ENCODE measurements around the gene TPST2.
A peak's percentile ranks its signal among the peaks of the same experiment; 100 is the strongest.

The TPST2 gene

DNA sequence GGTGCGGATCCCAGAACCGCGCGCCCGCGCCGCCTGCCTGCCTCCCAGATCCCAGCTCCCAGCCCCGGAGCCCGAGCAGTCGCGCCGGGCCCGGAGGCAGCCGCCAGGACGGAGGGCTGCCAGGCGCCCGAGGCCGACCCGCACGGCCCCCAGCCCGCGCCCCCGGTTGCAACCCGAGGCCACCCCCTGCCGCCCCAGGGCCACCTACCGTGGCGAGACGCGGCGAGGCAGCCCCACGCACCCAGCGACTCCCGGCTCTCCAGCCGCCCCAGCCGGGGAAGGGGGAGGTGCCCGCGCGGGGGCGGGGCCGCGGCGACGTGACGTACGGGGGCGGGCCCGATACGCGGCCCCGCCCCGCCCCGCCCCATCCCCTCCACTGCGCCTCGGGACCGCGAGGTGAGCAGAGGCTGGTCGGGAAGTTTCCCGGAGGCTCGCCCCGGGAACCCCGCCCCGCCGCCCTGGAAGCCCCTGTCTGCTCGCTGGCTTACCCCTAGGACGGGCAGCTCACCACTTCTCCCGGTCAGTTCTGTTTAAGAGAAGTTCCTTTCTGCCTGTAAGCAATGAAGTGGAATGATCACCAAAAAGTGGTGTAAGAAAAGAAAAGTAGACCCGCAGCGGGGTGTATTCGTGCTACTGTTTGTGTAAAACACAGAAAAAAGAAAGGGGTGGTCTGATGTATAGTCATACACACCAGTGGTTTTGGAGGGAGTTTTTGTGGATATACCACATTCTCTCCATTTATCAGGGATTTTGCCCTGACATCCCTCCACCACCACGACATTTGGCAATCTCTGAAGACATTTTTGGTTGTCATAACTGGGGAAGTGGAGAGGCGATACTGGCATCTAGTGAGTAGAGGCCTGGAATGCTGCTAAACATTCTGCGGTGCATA is at the start of gene TPST2:
TSS of gene TPST2 (minus strand) at position 288 of the 892 bp plus-strand sequence. CDS start 48,502 bp downstream, outside the sequence.
- no peak for TF ChIP-seq EZH2phosphoT487 (IDR thresholded peaks at IDR 0.05; ENCODE audit: low read depth)
- TF ChIP-seq, protein P1, sequence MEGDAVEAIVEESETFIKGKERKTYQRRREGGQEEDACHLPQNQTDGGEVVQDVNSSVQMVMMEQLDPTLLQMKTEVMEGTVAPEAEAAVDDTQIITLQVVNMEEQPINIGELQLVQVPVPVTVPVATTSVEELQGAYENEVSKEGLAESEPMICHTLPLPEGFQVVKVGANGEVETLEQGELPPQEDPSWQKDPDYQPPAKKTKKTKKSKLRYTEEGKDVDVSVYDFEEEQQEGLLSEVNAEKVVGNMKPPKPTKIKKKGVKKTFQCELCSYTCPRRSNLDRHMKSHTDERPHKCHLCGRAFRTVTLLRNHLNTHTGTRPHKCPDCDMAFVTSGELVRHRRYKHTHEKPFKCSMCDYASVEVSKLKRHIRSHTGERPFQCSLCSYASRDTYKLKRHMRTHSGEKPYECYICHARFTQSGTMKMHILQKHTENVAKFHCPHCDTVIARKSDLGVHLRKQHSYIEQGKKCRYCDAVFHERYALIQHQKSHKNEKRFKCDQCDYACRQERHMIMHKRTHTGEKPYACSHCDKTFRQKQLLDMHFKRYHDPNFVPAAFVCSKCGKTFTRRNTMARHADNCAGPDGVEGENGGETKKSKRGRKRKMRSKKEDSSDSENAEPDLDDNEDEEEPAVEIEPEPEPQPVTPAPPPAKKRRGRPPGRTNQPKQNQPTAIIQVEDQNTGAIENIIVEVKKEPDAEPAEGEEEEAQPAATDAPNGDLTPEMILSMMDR (IDR thresholded peaks at IDR 0.05; ENCODE audit: low read depth, low read length), result no peak
- H3K9ac ChIP-seq (ENCODE audit: low read length), result peak within 1 kb of the TSS; percentile 82
- peaks cover 9% of the 10 kb centered on the region for H3K4me1 ChIP-seq (ENCODE audit: low read length)
- H3K9me3 ChIP-seq (ENCODE audit: insufficient read depth, low read length), result 0 out of 2 replicates have a peak, but pooled peaks cover 6% of the 10 kb centered on the region
- peak within 1 kb of the TSS; percentile 92 for H3K4me3 ChIP-seq (ENCODE audit: low read length)
- no peaks in the 10 kb centered on the region for H3K79me2 ChIP-seq (ENCODE audit: low read length)
- H3K27me3 ChIP-seq (ENCODE audit: low read depth, low read length), result peaks cover 23% of the 10 kb centered on the region
- peak within 1 kb of the TSS; percentile 94 for H2AFZ ChIP-seq (ENCODE audit: low read depth, low read length)
- H4K20me1 ChIP-seq (ENCODE audit: insufficient read depth, low read length), result no peaks in the 10 kb centered on the region
- H3K4me2 ChIP-seq (ENCODE audit: low read length), result peak within 1 kb of the TSS; percentile 97
- H3K27ac ChIP-seq (ENCODE audit: low read length), result no peak within 1 kb of the TSS
- peaks cover 6% of the 10 kb centered on the region for H3K36me3 ChIP-seq (replicated peaks; ENCODE audit: low read depth, low read length)

- TF ChIP-seq, protein P1 (IDR thresholded peaks at IDR 0.05; ENCODE audit: low read depth, low read length), result no peak
- Histone ChIP-seq H3K27ac (ENCODE audit: low read length) (no peak overlapping the region), H3K4me1 (ENCODE audit: low read length) (no peaks in the 10 kb centered on the region), H2AFZ (ENCODE audit: low read depth, low read length) (no peak overlapping the region), H4K20me1 (ENCODE audit: insufficient read depth, low read length) (no peaks in the 10 kb centered on the region), H3K4me3 (ENCODE audit: low read length) (no peak overlapping the region), H3K36me3 (replicated peaks; ENCODE audit: low read depth, low read length) (no peaks in the 10 kb centered on the region), H3K9ac (ENCODE audit: low read length) (no peak overlapping the region), H3K79me2 (ENCODE audit: low read length) (no peaks in the 10 kb centered on the region), H3K9me3 (ENCODE audit: insufficient read depth, low read length) (no peaks in the 10 kb centered on the region), H3K4me2 (ENCODE audit: low read length) (no peak overlapping the region), H3K27me3 (ENCODE audit: low read depth, low read length) (peaks cover 12% of the 10 kb centered on the region)
Observed at GRCh38 chr22:26636296-26636695, 46.4 kb upstream of the TPST2 start.

GRCh38 chr22:26635117-26635516 is 45.2 kb upstream of the TPST2 start:
- TF ChIP-seq EZH2phosphoT487 (IDR thresholded peaks at IDR 0.05; ENCODE audit: low read depth), result no peak
- TF ChIP-seq, protein P1 (IDR thresholded peaks at IDR 0.05; ENCODE audit: low read depth, low read length), result no peak
- Histone ChIP-seq H3K9me3 (ENCODE audit: insufficient read depth, low read length) (no peaks in the 10 kb centered on the region), H2AFZ (ENCODE audit: low read depth, low read length) (no peak overlapping the region), H3K27ac (ENCODE audit: low read length) (no peak overlapping the region), H3K79me2 (ENCODE audit: low read length) (no peaks in the 10 kb centered on the region), H3K36me3 (replicated peaks; ENCODE audit: low read depth, low read length) (no peaks in the 10 kb centered on the region), H3K9ac (ENCODE audit: low read length) (no peak overlapping the region), H3K27me3 (ENCODE audit: low read depth, low read length) (peaks cover 12% of the 10 kb centered on the region), H3K4me2 (ENCODE audit: low read length) (no peak overlapping the region), H3K4me1 (ENCODE audit: low read length) (no peaks in the 10 kb centered on the region), H4K20me1 (ENCODE audit: insufficient read depth, low read length) (no peaks in the 10 kb centered on the region), H3K4me3 (ENCODE audit: low read length) (no peak overlapping the region)

- no peak overlapping the region for H3K9ac ChIP-seq (ENCODE audit: low read length)
- no peaks in the 10 kb centered on the region for H4K20me1 ChIP-seq (ENCODE audit: insufficient read depth, low read length)
- no peaks in the 10 kb centered on the region for H3K9me3 ChIP-seq (ENCODE audit: insufficient read depth, low read length)
- H3K79me2 ChIP-seq (ENCODE audit: low read length), result no peaks in the 10 kb centered on the region
- no peak for TF ChIP-seq EZH2phosphoT487 (IDR thresholded peaks at IDR 0.05; ENCODE audit: low read depth)
- TF ChIP-seq, protein P1 (IDR thresholded peaks at IDR 0.05; ENCODE audit: low read depth, low read length), result no peak
- H3K4me2 ChIP-seq (ENCODE audit: low read length), result no peak overlapping the region
- H3K27me3 ChIP-seq (ENCODE audit: low read depth, low read length), result peaks cover 12% of the 10 kb centered on the region
- no peaks in the 10 kb centered on the region for H3K4me1 ChIP-seq (ENCODE audit: low read length)
- H3K36me3 ChIP-seq (replicated peaks; ENCODE audit: low read depth, low read length), result no peaks in the 10 kb centered on the region
- H3K4me3 ChIP-seq (ENCODE audit: low read length), result no peak overlapping the region
- H3K27ac ChIP-seq (ENCODE audit: low read length), result no peak overlapping the region
- H2AFZ ChIP-seq (ENCODE audit: low read depth, low read length), result no peak overlapping the region
Observed at GRCh38 chr22:26634189-26634588, 44.3 kb upstream of the TPST2 start.
